Epithelial cell of proximal tubule (primary cell): ENCODE measurements around the gene TTLL12. TPM values are rescaled to one million over a fixed set of nuclear protein-coding genes. Genes with fewer than 3 reads are reported as not detected.

Experiments used
- DNase-seq: peaks from one replicate; pipeline ENCODE4 v3.0.0-alpha.2; 2011; ENCODE audit warnings: low read depth
- H3K4me3 ChIP-seq: 2 replicates; pipeline ENCODE4 v1.5.1; 2011; ENCODE audit warnings: low read depth, mild to moderate bottlenecking, low read length
- total RNA-seq: library from RNA; depleted of rRNA; stranded (reverse); fragments of >200 nt; gene quantifications from 2 replicates; pipeline ENCODE4 v1.2.3, GENCODE V29; 2015
- TF ChIP-seq, protein P1 (sequence below): conservative IDR thresholded peaks from 2 replicates; pipeline ENCODE4 v1.5.1; 2012; ENCODE audit warnings: low read depth, mild to moderate bottlenecking, low read length

Gene TTLL12
- total RNA-seq, 1 donor from 2014 or later, result 91.8 TPM

- TF ChIP-seq, protein P1, sequence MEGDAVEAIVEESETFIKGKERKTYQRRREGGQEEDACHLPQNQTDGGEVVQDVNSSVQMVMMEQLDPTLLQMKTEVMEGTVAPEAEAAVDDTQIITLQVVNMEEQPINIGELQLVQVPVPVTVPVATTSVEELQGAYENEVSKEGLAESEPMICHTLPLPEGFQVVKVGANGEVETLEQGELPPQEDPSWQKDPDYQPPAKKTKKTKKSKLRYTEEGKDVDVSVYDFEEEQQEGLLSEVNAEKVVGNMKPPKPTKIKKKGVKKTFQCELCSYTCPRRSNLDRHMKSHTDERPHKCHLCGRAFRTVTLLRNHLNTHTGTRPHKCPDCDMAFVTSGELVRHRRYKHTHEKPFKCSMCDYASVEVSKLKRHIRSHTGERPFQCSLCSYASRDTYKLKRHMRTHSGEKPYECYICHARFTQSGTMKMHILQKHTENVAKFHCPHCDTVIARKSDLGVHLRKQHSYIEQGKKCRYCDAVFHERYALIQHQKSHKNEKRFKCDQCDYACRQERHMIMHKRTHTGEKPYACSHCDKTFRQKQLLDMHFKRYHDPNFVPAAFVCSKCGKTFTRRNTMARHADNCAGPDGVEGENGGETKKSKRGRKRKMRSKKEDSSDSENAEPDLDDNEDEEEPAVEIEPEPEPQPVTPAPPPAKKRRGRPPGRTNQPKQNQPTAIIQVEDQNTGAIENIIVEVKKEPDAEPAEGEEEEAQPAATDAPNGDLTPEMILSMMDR, result no peak
- DNase-seq, result no peak
- H3K4me3 ChIP-seq, result no peak overlapping the region
Observed at GRCh38 chr22:43188829-43189545, 2.1 kb upstream of the TTLL12 start.

- TF ChIP-seq, protein P1, result peak; percentile 57
- peak; percentile 18 for DNase-seq
- peak overlapping the region; percentile 65 for H3K4me3 ChIP-seq
Observed at GRCh38 chr22:43187171-43188099, 501 bp upstream of the TTLL12 start.

DNA sequence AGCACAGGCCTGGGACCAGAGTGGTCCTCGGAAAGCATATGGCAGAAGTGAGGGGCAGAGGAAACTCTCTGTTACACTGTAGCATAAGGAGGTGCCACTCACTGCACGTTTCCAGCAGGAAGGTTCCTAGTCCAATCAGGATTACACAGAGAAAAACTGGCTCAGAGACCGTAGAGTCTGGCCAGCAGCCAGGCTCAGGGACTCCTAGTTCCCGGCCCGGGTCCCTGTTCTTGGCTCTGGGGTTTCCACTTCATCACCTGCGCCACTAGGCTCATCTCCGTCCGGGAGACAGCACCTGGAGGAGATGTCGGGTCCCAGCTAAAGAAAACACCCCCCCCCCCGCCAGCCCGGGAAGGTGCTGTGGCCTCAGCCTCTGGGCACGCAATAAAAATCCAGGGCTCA, 1.1 kb downstream of the TTLL12 start:
- peak overlapping the region; percentile 81 for H3K4me3 ChIP-seq
- DNase-seq, result no peak
- TF ChIP-seq, protein P1, result no peak

DNA sequence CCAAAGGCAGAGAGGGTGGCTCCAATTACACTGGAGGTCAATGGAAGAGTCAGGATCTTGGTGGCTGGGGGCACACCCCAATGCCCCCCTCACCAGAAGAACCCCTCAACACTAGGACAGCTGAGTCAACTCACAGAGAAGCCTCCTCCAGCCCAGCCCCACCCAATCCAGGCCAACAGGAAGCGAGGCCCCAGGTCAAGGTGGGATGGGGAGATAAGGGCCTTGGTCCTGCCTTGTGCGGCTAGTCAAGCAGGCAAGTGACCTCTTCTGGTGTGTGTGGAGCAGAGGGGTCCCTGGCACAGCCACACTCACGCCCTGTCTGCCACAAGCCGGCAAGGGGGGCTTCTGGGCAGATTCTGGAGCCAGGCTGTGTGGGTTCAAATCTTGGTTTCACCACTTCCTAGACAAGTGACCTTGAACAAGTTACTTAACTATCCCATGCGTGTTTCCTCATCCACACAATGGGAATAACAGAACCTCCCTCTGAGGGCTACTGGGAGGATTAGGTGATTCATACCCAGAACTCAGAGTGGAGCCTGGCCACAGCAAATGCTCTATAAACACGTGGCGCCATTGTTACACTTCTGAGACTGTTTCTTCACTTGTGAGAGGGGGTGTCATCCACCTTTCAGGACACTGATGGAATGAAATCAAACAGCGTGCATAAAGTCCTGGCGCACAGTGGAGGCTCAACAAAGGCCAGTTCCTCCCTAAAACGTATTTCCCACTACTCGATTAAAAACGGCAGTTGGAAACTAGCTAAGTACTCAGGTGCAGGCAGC, 3.2 kb downstream of the TTLL12 start:
- TF ChIP-seq, protein P1, result no peak
- DNase-seq, result no peak
- no peak overlapping the region for H3K4me3 ChIP-seq

GRCh38 chr22:43182726-43183125, 4.2 kb downstream of the TTLL12 start:
- no peak for DNase-seq
- TF ChIP-seq, protein P1, result no peak
- H3K4me3 ChIP-seq, result no peak overlapping the region

DNA sequence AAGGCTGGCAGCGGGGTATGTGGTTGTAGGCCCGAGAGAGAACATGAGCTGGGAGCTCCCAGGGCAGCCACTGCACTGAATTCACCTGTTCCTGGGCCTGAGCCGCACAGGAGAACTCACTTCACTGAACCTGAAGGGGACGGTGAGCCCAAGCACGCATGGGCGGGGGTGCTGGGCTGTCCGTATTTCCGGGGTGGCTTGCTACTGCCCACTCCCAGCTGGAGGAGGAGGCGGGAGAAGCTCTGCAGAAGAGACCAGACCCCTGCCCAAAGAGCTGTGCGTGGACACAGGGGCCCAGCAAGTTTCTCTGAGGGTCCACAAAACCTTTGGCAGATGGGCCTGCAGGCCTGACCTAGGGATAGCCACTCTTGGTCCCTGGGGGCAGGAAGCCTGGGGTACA, 4.8 kb downstream of the TTLL12 start:
- DNase-seq, result no peak
- H3K4me3 ChIP-seq, result no peak overlapping the region
- TF ChIP-seq, protein P1, result no peak
